ENCODE measurements around the gene SYNGAP1. TPM values are rescaled to one million over a fixed set of nuclear protein-coding genes. Genes with fewer than 3 reads are reported as not detected.
A peak's percentile ranks its signal among the peaks of the same experiment; 100 is the strongest.
"Not testable (repeated sequence)": the region's sequence is repeated elsewhere in the genome, so short reads cannot be mapped to it uniquely, and the experiment has no call there.

The SYNGAP1 gene
- polyA plus RNA-seq (ENCODE audit: insufficient read length in 3 of 3): 10 to 100 TPM; 31.5 to 40.8 (median 37.8) TPM
- long read RNA-seq, donor 1: 0 reads
- long read RNA-seq, donor 2: 0 reads
- long read RNA-seq, donor 3: 0 reads
- long read RNA-seq, donor 4, partial matches to known transcripts: 0 of 1 reads
- long read RNA-seq, donor 4, other reads (novel, unspliced or antisense): 0 of 1 reads
- long read RNA-seq, donor 5, partial matches to known transcripts: 0 of 1 reads
- long read RNA-seq, donor 5, other reads (novel, unspliced or antisense): 0 of 1 reads
- long read RNA-seq, donor 6, partial matches to known transcripts: 0 of 2 reads
- long read RNA-seq, donor 6, other reads (novel, unspliced or antisense): 0 of 2 reads
- long read RNA-seq, donor 7: 0 reads
- long read RNA-seq, donor 8: 0 reads
- long read RNA-seq, donor 9: 0 reads
- long read RNA-seq, donor 10, partial matches to known transcripts: 0 of 2 reads
- long read RNA-seq, donor 10, other reads (novel, unspliced or antisense): 0 of 2 reads
- long read RNA-seq, donor 11, partial matches to known transcripts: 0 of 2 reads
- long read RNA-seq, donor 11, other reads (novel, unspliced or antisense): 0 of 2 reads
- long read RNA-seq, donor 12, partial matches to known transcripts: 7 of 9 reads
- long read RNA-seq, donor 12, other reads (novel, unspliced or antisense): 0 of 9 reads
- long read RNA-seq, donor 13, partial matches to known transcripts: 0 of 1 reads
- long read RNA-seq, donor 13, other reads (novel, unspliced or antisense): 0 of 1 reads
- long read RNA-seq, donor 14, partial matches to known transcripts: 8 of 13 reads
- long read RNA-seq, donor 14, other reads (novel, unspliced or antisense): 0 of 13 reads
- long read RNA-seq, donor 15, partial matches to known transcripts: 0 of 2 reads
- long read RNA-seq, donor 15, other reads (novel, unspliced or antisense): 0 of 2 reads
- long read RNA-seq, donor 16, partial matches to known transcripts: 0 of 1 reads
- long read RNA-seq, donor 16, other reads (novel, unspliced or antisense): 0 of 1 reads

GRCh38 chr6:33419580-33420490 lies at the start of gene SYNGAP1:
SYNGAP1 (plus strand) TSS chr6:33420065; CDS start chr6:33420265, 200 bp downstream.
- DNase-seq: no peak

DNA sequence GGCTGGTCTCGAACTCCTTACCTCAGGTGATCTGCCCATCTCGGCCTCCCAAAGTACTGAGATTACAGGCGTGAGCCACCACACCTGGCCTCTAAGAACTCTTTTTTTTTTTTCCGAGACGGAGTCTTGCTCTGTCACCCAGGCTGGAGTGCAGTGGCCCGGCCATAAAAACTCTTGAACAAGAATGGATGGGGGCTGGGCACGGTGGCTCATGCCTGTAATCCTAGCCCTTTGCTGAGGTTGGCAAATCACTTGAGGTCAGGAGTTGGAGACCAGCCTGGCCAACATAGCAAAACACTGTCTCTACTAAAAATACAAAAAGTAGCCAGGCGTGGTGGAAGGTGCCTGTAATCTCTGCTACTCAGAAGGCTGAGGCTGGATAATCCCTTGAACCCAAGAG lies 48.0 kb upstream of the SYNGAP1 start:
- not testable (repeated sequence) for DNase-seq

DNA sequence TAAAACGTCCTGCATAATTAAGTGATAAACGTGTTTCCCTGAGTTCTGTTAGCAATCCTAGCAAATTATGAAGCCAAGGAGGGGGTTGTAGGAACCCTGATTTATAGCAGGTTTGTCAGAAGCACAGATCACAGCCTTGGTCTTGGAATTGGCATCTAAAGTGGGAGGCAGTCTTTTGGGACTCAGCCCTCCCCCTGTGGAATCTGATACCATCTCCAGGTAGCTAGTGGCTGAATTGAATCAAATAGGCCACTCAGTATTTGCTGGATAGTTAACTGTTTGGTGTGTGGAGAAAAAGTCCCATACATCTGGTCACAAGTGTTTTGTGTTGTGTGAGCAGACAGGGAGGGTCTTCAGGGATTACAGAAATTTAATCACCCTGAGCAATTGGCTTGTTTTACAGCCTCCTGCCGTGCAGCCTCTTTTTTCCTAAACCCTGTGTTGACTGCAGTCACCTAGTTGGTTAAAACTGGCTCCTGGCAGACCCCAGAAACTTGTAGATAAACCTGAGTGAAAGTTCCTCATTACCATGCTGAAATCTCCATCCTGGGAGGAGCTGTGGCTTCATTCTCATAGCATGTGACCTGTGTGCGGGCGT lies 47.2 kb upstream of the SYNGAP1 start:
- peak; percentile 59 for DNase-seq

DNA sequence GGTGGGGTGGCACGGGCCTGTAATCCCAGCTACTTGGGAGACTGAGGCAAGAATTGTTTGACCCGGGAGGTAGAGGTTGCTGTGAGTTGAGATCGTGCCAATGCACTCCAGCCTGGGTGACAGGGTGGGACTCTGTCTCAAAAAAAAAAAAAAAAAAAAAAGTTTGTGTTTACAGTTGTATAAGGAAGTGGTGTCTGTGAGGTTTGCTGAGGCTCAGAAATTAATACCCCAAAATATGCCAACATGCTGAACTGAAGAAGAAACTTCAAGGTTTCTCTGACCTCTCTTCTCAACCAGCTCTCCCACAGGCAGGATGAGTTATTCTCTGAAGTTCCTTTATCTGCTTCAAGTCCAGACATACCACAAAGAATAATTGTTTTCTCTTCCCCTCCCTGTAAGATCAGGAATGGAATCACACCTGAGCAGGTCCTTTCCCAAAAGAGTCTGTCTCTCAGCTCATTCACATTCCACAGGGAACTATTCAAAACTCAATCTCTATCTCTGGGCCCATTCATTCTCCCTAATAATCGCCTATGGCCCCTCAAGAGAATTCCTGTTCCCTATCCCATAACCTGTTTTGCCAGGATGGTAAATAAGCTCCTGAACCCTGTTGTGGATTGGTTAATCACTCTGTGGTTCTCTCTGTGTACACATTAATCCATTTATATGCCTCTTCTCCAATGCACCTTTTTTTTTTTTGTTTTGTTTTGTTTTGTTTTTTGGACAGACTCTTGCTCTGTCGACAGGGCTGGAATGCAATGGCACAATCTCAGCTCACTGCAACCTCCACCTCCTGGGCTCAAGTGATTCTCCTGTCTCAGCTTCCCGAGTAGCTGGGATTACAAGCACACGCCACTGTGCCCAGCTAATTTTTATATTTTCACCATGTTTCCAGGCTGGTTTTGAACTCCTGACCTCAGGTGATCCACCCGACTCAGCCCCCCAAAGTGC lies 45.6 kb upstream of the SYNGAP1 start:
- no peak for DNase-seq

DNA sequence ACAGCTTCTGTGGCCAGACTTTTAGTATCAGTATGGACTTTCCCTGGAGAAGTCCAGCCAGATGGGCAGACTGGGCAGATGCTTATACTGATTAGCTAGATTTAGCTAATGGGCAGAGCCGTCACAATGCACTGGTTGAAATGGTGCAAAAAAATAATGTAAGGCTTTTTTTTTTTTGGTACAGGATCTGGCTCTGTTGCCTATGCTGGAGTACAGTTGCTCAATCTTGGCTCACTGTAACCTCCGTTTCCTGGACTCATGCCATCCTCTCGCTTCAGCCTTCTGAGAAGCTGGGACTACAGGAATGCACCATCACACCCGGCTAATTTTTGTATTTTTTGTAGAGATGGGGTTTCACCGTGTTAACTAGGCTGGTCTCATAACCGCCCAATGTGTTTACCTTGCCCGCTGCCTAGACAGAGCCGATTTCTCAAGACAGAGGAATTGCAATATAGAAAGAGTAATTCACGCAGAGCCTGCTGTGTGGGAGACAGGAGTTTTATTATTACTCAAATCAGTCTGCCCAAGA lies 44.7 kb upstream of the SYNGAP1 start:
- peak; percentile 38 for DNase-seq

DNA sequence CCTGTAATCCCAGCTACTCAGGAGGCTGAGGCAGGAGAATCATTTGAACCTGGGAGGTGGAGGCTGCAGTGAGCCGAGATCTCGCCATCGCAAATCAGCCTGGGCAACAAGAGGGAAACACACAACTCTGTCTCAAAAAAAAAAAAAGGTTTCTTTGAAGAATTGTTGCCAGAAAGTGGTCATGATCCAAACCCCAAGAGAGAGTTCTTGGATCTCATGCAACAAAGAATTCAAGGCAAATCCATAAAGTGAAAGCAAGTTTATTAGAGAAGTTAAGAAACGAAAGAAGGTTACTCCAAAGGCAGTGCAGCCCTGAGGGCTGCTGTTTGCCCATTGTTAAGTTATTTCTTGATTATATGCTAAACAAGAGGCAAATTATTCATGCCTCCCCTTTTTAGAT lies 42.7 kb upstream of the SYNGAP1 start:
- no peak for DNase-seq

GRCh38 chr6:33379184-33379583 lies 40.7 kb upstream of the SYNGAP1 start:
- DNase-seq: not testable (repeated sequence)

DNA sequence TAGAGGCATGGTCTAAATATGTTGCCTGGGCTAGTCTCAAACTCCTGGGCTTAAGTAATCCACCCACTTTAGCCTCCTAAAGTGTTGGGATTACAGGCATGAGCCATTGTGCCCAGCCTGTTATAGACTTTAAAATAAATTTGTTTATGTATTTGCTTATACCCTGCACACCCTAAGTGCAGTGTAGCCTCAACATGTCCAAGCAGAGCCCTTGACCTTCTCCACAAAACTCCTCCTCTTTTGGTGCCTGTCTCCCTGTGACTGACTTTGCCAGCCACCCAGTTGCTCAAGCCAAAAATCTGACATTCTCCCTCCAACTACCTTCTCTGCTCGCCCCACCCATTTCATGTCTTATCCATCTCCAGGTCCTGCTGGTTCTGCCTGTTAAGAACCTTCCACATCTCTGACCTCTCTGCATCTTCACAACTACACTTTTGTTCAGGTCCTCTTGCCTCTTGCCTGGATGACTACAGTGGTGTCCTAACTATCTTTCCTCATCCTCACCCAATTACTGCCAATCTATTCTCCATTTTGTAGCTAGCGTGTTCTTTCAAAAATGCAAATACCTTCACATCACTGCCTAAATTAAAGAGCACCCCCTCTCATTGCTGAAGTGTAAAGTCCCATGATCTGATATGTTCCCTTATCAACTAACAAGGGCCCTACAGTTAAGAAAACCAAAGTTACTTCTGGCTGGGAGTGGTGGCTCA lies 39.4 kb upstream of the SYNGAP1 start:
- no peak for DNase-seq

DNA sequence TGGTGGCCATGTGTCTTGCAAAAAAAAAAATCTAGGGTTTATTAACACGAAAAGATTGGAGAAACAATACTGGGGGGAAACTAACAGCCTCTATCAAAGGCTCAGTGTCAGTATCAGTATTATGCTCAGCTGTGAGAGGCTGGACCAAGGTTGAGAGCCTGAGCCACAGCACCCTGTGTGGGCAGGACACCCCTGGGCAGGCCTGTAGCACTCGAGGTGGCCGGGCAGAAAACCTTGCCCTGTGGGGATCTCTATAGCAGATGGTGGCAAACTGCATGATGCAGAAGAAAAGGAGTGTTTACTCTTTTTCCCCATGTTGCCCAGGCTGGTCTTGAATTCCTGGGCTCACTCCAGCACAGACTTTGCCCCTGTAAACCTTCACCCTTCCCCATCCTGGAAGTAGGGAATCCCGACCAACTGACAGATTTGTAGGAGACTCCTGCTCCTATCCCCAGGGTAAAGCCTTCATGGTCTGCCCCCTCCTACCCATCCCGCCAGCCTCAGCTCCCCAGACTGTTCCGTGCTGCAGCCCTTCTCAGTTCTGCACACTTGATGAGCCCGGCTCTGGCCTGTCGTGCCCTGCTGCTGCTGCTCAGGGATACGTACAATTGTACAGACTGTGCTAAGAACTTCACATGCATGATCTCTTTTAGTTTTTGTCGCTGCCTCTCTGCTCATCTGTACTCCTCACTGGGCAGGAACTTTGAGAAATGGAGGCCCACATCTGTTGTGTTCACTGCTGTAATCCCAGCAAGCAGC lies 36.3 kb upstream of the SYNGAP1 start:
- no peak for DNase-seq

DNA sequence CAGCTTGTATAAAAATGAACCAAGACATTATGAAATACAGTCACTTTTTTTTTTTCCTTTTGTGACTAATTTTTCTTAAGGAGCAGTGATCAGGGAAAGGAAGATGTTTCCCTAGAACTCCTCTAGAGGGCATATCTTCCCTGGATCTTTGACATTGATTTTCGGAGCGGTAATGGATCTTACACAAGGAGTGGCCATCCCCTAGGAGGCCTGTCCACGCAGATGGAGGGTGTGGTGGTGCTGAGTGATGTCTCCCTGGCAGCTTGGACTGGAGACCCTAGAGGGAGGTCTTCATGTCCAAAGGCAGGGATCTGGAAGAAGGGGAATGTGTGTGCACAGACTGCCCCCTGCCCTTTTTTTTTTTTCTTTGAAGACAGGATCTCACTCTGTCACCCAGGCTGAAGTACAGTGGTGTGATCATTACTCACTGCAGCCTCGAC lies 35.3 kb upstream of the SYNGAP1 start:
- DNase-seq: no peak

- no peak for DNase-seq
Measured at GRCh38 chr6:33390173-33390572, 29.7 kb upstream of the SYNGAP1 start.

DNA sequence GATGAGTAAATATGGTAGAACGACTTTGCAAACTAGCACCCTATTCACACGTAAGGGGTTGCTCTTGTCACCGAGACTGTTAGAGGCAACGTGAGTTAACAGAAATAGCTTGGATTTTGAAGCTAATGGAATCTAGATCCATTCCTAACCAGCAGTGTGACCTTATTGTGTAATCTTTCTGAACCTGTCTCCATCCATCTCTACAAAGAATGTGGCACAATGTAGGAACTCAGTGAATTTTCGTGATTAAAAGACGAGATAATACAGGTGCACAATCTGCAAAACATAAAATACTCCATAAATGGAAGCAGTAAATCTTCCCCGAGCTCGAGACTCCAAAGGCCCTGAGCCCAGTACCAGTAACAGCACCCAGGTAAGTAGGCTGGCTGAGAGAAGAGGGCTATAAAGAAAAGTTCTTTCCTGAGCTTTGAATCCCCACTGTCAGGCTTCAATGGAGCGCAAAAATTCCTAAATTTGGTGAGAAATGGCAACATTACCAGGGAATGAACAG lies 29.0 kb upstream of the SYNGAP1 start:
- no peak for DNase-seq

GRCh38 chr6:33391278-33391921 lies 28.5 kb upstream of the SYNGAP1 start, which contains the start of gene KIFC1:
KIFC1 (plus strand) TSS chr6:33391823; CDS start chr6:33391986, 163 bp downstream.
- peak; percentile 99 for DNase-seq

DNA sequence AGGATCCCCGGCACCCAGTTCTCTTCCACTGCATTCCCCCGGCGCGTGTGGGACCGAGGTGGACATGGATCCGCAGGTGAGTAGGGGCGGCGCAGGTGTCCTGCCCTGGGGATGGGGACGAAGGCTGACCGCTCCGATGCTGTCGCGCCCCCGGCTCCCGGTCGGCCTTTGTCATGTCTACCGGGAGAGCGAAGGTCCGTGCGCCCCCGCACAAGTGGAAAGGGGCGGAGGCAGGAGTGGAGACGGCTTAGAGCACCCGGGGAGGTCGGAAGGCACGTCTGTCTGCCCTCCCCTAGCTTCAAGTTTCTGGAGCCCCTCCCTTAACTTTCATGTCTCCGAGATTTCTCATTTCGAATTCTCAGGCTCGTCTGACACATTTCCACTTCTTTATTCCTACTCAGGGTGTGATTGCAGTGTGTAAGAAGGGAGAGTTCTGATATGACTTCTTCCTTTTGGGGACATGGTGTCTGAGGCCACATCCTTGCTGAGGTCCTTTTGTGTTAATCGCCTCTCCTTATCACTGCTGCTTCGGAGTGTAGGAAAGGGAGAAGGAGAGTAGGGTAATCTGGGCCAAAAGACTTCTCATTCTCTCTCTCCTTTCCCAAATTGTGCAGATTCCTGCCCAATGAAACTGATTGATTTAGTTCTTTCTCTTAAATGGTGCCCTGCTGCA lies 27.8 kb upstream of the SYNGAP1 start:
- no peak for DNase-seq

DNA sequence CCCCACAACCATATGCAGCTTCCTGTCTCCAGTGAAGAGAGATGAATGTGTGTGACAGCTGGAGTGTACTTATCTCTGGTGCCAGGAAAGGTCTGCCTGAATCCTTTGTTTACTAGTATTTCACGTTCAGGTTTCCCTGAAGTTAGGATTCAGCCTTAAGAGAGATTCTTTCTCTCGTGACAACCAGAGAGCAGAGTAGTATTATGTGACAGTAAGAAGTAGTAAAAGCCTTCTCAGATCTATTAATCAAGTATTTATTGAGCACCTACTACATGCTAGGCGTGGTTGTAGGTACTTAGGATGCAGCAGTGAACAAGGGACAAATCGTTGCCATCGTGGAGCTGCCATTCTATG lies 27.3 kb upstream of the SYNGAP1 start:
- DNase-seq: no peak

GRCh38 chr6:33392979-33393378 lies 26.9 kb upstream of the SYNGAP1 start:
- no peak for DNase-seq

- no peak for DNase-seq
Measured at GRCh38 chr6:33397541-33397940, 22.3 kb upstream of the SYNGAP1 start.
